ENCODE results near the gene EP400.

DNA sequence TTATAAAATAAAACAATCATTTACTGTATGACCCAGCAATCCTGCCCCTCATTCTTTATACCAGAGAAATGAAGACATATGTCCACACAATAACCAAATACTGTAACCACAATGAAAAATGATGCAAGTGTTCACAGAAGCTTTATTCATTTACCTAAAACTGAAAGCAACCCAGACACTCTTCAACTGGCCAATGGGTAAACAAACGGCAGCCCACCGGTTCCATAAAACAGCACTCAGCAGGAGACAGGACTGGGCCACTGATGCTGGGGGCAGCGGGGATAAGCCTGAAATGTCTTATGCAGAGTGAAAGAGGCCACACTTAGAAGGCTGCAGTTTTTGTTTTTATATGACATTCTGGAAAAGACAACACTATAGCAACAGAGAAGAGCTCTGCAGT, 179.3 kb downstream of the EP400 start:
- TF ChIP-seq CTCF (conservative IDR thresholded peaks at IDR 0.05) (no peak), ZFX (IDR thresholded peaks at IDR 0.05) (no peak)
